ENCODE results near the gene CRIP3.

DNA sequence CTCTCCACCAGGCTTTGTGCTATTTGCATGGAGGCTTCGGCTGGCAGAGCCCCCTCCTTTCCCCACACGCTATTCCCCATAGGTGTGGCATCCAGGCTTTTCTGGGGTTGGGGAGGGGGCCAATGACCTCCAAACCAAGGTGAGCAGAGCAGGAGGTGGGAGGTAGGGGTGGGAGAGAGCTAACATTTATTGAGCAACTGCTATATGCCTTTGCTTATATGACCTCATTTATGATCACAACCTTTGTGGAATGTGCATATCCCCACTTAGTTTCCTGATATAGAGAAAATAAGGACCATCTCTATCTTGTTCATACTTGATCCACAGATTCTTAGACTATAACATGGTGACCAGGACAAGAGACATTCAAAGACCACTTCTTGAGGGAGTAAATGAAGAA lies 28.4 kb downstream of the CRIP3 start:
- TF ChIP-seq JUND (IDR thresholded peaks at IDR 0.05; ENCODE audit: low read length) (no peak), TEAD4 (IDR thresholded peaks at IDR 0.05; ENCODE audit: low read depth, low read length) (no peak), USF2 (IDR thresholded peaks at IDR 0.05; ENCODE audit: low read length) (no peak), SP1 (IDR thresholded peaks at IDR 0.05; ENCODE audit: low read depth, low read length) (no peak), POLR2AphosphoS5 (IDR thresholded peaks at IDR 0.05; ENCODE audit: low read depth, low read length) (no peak), RXRA (IDR thresholded peaks at IDR 0.05; ENCODE audit: insufficient read depth, low read depth, low read length) (no peak), SRF (IDR thresholded peaks at IDR 0.05; ENCODE audit: low read depth, low read length) (no peak), SP2 (IDR thresholded peaks at IDR 0.05; ENCODE audit: low read length) (no peak), HDAC2 (IDR thresholded peaks at IDR 0.05; ENCODE audit: borderline replicate concordance in 1 of 2, low read depth in 2 of 2, low read length in 2 of 2) (no peak), RBBP5 (IDR thresholded peaks at IDR 0.05; ENCODE audit: borderline replicate concordance, low read depth, low read length) (no peak), RFX5 (IDR thresholded peaks at IDR 0.05; ENCODE audit: borderline replicate concordance, low read depth, low read length) (no peak), EZH2 (IDR thresholded peaks at IDR 0.05; ENCODE audit: low read depth, low read length, severe bottlenecking) (no peak)
- TF ChIP-seq, protein P1, sequence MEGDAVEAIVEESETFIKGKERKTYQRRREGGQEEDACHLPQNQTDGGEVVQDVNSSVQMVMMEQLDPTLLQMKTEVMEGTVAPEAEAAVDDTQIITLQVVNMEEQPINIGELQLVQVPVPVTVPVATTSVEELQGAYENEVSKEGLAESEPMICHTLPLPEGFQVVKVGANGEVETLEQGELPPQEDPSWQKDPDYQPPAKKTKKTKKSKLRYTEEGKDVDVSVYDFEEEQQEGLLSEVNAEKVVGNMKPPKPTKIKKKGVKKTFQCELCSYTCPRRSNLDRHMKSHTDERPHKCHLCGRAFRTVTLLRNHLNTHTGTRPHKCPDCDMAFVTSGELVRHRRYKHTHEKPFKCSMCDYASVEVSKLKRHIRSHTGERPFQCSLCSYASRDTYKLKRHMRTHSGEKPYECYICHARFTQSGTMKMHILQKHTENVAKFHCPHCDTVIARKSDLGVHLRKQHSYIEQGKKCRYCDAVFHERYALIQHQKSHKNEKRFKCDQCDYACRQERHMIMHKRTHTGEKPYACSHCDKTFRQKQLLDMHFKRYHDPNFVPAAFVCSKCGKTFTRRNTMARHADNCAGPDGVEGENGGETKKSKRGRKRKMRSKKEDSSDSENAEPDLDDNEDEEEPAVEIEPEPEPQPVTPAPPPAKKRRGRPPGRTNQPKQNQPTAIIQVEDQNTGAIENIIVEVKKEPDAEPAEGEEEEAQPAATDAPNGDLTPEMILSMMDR (IDR thresholded peaks at IDR 0.05; ENCODE audit: control extremely low read depth in 1 of 3, insufficient read depth in 1 of 3, low read depth in 1 of 3, low read length in 3 of 3): no peak
